Nephron (organoid): Measurements from ENCODE around the gene LMOD2.

Experiments
- H3K27ac Mint-ChIP-seq, 3 experiments: 2 replicates each; pipeline ENCODE4 v1.8.0; 2020; ENCODE audit warnings: mixed read lengths in 3 of 3, mild to moderate bottlenecking in 2 of 3, moderate library complexity in 1 of 3
- H3K27me3 Mint-ChIP-seq: 2 replicates; pipeline ENCODE4 v1.8.0; 2021; ENCODE audit warnings: low read depth, mild to moderate bottlenecking, moderate library complexity, mixed read lengths
- H3K36me3 Mint-ChIP-seq: 2 replicates; pipeline ENCODE4 v1.8.0; 2020; ENCODE audit warnings: low read depth, mixed read lengths
- H3K4me1 Mint-ChIP-seq: 2 replicates; pipeline ENCODE4 v1.8.0; 2020; ENCODE audit warnings: mixed read lengths
- H3K4me3 Mint-ChIP-seq, 3 experiments: 2 replicates each; pipeline ENCODE4 v1.8.0; 2020; ENCODE audit warnings: mild to moderate bottlenecking in 3 of 3, mixed read lengths in 3 of 3, moderate library complexity in 2 of 3
- H3K9me3 Mint-ChIP-seq: 2 replicates; pipeline ENCODE4 v1.8.0; 2020; ENCODE audit warnings: mixed read lengths
- CTCF ChIP-seq, 3 experiments: fragments of 200-600 bp; sonication (generic); IDR thresholded peaks; one replicate each; pipeline ENCODE4 v1.5.0; 2021; ENCODE audit warnings: antibody characterized with exemption in 3 of 3; ENCODE audit not compliant: unreplicated experiment in 3 of 3

LMOD2 gene

GRCh38 chr7:123652406-123652805, 3.3 kb upstream of the LMOD2 start:
- TF ChIP-seq CTCF (IDR thresholded peaks at IDR 0.05; ENCODE audit: unreplicated experiment in 3 of 3): no peak
- no peaks in the 10 kb centered on the region for H3K36me3 Mint-ChIP-seq

GRCh38 chr7:123653162-123653561, 2.5 kb upstream of the LMOD2 start:
- Mint-ChIP-seq H3K27ac (no peak overlapping the region), H3K4me1 (peaks cover 6% of the 10 kb centered on the region), H3K9me3 (no peaks in the 10 kb centered on the region), H3K36me3 (no peaks in the 10 kb centered on the region), H3K4me3 (no peak overlapping the region), H3K27me3 (peaks cover 4% of the 10 kb centered on the region)
- TF ChIP-seq CTCF (IDR thresholded peaks at IDR 0.05; ENCODE audit: unreplicated experiment in 3 of 3): no peak

More at GRCh38 chr7:123652406-123652805, 3.3 kb upstream of the LMOD2 start:
- Mint-ChIP-seq H3K4me3 (no peak overlapping the region), H3K9me3 (no peaks in the 10 kb centered on the region), H3K4me1 (peaks cover 6% of the 10 kb centered on the region), H3K27me3 (peaks cover 4% of the 10 kb centered on the region), H3K27ac (no peak overlapping the region)

- Mint-ChIP-seq H3K27ac (no peak overlapping the region), H3K9me3 (peaks cover 1% of the 10 kb centered on the region), H3K27me3 (peaks cover 8% of the 10 kb centered on the region), H3K36me3 (no peaks in the 10 kb centered on the region), H3K4me3 (peak overlapping the region in 1 of 3 experiments; percentile 74), H3K4me1 (peaks cover 10% of the 10 kb centered on the region)
- no peak for TF ChIP-seq CTCF (IDR thresholded peaks at IDR 0.05; ENCODE audit: unreplicated experiment in 3 of 3)
These were observed 1.1 kb downstream of the LMOD2 start for GRCh38 chr7:123656544-123657303.

GRCh38 chr7:123657304-123657685, 1.6 kb downstream of the LMOD2 start:
- Mint-ChIP-seq H3K4me3 (peak overlapping the region in 1 of 3 experiments; percentile 74), H3K36me3 (no peaks in the 10 kb centered on the region), H3K9me3 (peaks cover 3% of the 10 kb centered on the region), H3K27ac (no peak overlapping the region), H3K4me1 (peaks cover 10% of the 10 kb centered on the region), H3K27me3 (peaks cover 8% of the 10 kb centered on the region)
- TF ChIP-seq CTCF (IDR thresholded peaks at IDR 0.05; ENCODE audit: unreplicated experiment in 3 of 3): no peak

GRCh38 chr7:123658023-123658422, 2.4 kb downstream of the LMOD2 start:
- TF ChIP-seq CTCF (IDR thresholded peaks at IDR 0.05; ENCODE audit: unreplicated experiment in 3 of 3): no peak
- Mint-ChIP-seq H3K27ac (no peak overlapping the region), H3K36me3 (no peaks in the 10 kb centered on the region), H3K27me3 (peaks cover 8% of the 10 kb centered on the region), H3K4me1 (peaks cover 10% of the 10 kb centered on the region), H3K9me3 (peaks cover 3% of the 10 kb centered on the region), H3K4me3 (peak overlapping the region in 1 of 3 experiments; percentile 50)
